ENCODE data around the gene KPNB1. TPM values are rescaled to one million over a fixed set of nuclear protein-coding genes. Genes with fewer than 3 reads are reported as not detected.

Gene KPNB1
- polyA plus RNA-seq, 3 donors, result 229 to 259 (median 254) TPM

DNA sequence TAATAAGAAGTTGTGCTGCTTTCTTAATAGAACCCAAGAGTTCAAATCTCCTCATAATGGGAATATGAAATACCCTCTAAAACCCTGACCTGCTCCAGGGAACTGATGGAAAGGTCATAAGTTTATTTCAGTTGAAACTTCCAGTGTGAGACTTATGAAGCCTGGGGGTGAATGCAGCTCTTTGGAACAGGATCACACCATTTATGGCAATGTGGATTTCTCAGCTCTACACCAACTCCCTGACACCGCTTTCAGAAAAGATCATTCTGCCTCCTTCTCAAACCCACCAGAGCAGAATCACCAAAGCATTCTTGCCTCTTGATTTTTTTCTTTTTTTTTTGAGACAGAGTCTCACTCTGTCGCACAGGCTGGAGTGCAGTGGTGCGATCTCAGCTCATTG lies 16.7 kb upstream of the KPNB1 start:
- no peak for DNase-seq

DNA sequence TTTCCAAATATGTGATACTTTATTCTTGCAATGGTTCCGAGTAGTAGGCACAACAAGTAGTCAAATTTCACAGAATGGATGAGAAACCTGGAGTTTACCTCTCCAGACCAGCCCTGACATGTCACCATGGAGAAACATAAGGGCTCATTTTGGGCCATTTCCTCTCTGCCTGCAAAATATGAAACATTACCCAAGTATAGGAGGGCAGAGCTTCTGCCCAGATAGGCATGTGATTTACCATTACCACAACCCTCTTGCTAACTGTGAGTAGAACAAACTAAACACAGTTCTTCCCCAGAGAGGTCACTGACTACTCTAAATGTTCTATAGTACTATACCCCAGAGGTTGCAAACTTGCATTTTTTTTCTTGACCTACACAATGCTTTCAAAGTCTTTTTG lies 15.7 kb upstream of the KPNB1 start:
- DNase-seq, result no peak

DNA sequence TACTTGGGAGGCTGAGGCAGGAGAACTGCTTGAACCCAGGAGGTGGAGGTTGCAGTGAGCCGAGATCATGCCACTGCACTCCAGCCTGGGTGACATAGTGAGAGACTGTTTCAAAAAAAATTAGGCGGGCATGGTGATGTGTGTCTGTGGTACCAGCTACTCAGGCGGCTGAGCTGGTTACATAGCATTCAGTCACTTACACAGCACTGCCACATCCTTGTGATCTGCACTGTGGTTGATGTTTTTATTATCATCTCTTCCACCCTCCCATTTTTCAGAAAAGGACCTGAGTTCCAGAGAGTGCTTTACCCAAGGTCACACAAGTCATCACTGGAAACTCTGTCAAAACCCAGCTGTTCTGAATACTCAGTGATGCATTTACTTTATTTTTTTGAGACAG lies 14.8 kb upstream of the KPNB1 start:
- no peak for DNase-seq

DNA sequence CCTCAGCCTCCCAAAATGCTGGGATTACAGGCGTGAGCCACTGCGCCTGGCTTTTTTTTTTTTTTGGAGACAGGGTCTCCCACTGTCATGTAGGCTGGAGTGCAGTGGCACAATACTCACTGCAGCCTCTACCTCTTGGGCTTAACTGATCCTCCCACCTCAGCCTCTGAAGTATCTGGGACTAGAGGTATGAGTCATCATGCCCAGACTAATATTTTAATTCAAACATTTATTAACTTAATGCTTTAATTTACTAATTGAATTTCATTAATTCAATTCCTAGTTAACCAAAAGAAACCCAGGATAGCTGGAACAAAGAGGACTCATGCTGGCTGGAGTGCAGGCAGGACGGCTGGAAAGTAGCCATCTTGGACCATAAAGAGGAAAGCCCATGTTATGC lies 14.0 kb upstream of the KPNB1 start:
- DNase-seq, result no peak

DNA sequence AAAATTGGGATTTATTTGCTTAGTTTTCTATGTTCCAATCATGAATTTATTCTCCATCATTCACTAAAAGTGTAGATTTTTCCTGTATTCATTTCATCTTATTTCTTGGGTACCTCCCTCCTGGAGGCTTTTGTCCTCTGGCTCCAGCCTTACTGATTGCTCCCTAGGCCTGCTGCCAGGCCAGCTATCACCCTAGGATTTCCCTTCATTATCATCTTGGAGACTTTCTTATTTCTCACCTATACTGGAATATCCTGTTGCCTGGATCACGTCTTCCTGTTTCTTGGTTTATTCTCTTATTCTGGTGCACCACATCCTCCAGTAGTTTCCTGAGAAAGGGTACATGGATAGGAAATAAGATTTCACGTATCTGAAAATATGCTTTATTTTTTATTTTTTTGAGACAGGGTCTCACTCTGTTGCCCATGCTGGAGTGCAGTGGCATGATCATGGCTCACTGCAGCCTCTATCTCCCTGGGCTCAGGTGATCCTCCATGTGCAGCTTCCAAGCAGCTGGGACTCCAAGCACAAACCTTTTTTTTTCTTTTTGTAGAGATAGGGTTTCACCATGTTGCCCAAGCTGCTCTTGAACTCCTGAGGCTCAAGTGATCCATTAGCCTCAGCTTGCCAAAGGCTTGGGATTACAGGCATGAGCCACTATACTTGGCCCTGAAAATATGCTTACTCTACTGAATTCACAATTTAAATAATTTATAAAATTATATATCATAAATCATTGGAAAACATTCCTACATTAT lies 13.3 kb upstream of the KPNB1 start:
- DNase-seq, result no peak

DNA sequence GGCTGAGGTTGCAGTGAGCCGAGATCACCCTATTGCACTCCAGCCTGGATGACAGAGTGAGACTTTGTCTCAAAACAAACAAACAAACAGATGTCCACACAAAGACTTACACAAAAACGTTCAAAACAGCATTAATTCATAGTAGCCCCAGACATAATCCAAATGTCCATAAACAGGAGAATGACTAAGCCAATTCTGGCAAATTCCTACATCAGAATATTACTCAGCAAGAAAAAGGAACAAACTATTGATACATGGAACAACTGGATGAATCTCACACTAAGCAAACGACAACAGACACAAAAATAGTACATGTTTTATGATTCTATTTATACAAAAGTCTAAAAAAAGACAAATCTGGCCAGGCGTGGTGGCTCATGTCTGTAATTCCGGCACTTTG lies 10.8 kb upstream of the KPNB1 start:
- DNase-seq, result no peak

DNA sequence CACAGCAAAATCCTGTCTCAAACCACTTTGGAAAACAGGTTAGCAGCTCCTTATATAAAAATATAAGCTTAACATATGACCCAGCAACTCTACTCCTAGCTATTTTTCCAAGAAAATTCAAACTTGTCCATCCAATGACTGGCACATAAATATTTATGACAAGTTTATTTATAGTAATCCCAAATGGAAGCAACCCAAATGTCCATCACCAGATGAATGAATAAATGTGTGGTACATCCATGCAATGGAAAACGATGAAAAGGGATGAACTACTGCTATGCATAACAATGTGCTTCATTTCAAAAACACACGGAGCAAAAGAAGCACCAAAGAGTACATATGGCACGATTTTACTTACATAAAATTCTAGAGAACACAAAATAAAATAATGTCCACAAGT lies 9.6 kb upstream of the KPNB1 start:
- no peak for DNase-seq

DNA sequence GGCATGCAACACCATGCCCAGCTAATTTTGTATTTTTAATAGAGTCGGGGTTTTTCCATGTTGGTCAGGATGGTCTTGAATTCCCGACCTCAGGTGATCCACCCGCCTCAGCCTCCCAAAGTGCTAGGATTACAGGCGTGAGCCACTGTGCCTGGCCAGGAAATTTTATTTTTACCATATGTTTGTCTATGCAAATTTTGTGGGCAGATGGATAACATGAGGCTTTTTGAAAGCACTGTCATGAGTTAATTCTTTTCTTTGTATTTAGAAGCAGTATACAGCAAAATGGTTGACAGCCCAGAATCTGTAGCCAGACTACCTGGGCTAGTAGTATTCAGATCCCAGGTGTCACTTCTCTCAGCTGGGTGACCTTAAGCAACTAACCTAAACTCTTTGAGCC lies 8.5 kb upstream of the KPNB1 start:
- DNase-seq, result no peak

DNA sequence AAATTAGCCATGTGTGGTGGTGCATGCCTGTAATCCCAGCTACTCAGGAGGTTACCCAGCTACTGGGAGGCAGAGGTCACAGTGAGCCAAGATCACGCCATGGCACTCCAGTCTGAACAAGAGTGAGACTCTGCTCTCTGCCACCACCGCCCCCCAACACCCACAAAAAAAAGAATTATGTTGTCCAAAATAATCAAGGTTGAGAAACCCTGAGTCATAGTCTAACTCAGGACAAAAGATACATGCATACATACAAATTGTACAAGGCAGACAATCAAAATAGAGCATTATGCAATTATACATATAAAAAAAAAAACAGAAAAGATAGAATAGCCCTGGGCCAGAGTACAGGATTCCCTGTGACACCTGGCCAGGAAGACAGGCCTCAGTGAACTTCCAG lies 6.6 kb upstream of the KPNB1 start:
- DNase-seq, result no peak

DNA sequence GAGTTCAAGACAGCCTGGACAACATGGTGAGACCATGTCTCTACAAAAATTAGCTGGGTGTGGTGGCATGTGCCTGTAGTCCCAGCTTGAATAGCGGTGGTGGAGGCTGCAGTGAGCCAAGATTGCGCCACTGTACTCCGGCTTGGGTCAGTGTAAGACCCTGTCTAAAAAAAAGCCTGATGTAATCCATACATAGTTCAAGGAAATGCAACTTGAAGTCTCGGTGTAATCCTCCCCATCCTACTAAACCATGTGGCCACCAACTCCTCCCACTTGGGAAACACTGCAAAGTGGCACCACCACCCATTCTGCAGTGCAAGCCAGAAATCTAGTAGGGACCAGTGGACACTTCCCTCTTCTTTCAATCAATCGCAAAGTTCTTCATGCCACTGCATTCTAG lies 5.4 kb upstream of the KPNB1 start:
- no peak for DNase-seq

DNA sequence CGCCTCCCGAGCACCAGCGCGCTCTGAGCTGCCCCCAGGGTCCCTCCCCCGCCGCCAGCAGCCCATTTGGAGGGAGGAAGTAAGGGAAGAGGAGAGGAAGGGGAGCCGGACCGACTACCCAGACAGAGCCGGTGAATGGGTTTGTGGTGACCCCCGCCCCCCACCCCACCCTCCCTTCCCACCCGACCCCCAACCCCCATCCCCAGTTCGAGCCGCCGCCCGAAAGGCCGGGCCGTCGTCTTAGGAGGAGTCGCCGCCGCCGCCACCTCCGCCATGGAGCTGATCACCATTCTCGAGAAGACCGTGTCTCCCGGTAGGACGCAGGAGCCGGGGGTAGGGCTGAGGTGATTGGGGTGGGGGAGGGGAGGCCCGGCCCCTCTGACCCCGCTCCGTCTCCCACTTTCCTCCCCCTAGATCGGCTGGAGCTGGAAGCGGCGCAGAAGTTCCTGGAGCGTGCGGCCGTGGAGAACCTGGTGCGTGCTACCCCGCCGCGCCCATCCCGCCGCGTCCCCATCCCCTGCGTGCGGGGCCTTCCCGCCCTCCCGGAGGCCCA lies 329 bp downstream of the KPNB1 start:
- peak; percentile 42 for DNase-seq

DNA sequence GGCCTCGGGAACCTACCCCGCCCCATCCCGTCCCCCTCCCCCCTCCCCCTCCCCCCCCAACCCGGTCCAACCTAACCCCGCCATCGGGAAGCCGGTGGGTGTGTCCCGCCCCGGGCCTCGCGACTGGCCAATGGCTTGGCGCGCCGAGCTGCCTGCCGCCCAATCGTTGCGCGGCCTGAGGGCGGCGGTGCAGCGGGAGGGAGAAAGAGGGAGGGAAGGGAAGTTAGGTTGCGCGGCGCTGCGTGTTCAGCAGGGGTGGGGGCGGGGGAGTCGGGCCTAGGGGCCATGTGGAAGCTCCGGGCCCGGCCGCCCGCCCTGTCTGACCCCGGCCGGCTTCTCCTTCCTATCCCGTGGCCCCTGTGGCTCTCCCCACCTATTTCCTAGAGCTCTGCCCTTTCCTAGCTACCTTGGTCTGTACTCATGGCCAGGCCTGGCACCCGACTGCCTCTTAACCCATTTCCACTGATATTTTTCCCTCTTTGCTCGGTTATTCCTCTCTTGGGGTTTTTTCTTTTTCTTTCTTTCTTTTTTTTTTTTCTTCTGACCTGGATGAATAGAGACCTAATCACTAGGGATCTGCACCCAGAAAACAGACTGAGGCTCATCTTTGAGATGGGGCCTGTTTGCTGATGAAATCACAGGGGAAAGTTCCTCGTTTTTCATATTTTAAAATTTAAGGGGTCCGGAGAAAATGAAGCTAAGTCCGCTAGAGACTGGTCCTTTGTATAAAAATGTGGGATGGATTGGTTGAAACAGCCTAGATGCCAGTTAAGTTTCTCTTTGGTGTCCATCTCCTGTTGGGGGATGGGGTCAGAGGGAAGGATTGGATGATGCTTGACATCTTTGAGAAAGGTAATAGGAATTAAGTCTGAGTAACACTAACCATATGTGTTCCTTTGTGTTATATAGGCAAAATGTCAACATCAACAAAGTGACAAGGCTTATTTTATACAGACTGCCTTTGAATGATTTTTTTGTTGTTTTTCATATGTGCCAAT lies 1.1 kb downstream of the KPNB1 start:
- DNase-seq, result peak; percentile 93

DNA sequence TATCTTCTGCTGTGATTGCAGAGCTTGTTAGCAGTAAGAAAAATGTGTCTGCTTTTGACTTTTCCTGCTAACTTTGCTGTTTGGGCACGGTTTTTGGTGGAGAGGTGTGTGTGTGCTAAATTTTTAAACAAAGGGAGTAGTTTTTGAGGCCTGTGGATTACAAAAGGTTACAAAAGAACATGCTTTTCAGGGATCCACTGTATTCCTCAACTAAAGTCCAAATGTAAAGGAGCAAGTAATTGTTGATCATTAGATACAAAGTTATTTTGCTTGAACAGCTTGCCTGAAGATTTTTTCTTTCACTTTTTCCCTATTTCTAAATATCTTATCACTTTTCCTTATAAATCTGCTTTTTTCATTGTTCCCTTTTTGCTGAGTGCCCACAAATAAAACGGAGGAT lies 2.0 kb downstream of the KPNB1 start:
- no peak for DNase-seq

DNA sequence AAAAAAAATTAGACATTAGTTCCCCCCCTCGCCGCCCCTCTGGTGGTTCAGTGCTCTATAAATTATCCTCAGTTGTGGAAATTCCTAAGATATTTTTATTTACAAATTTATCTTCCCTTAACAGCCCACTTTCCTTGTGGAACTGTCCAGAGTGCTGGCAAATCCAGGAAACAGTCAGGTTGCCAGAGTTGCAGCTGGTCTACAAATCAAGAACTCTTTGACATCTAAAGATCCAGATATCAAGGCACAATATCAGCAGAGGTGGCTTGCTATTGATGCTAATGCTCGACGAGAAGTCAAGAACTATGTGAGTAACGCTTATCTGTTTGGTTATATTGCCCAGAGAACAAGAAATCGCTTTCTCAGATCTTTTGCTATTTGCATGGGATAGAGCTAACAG lies 2.9 kb downstream of the KPNB1 start:
- no peak for DNase-seq

DNA sequence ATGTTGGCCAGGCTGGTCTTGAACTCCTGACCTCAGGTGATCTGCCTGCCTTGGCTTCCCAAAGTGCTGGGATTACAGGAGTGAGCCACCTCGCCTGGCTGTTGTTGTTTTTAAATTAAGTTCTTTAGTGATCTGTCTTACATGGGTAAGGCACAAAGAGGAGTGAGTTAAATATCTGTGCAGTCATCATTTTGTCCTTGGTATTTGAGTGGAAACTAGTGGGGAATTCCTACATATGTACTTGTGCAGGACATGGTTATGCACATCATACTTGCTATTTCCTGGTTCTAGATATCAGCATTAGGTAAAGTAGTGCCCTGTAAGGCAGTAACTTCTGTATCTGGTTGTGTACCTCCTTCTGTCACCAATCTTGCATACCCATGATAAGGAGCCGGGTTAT lies 3.7 kb downstream of the KPNB1 start:
- no peak for DNase-seq

DNA sequence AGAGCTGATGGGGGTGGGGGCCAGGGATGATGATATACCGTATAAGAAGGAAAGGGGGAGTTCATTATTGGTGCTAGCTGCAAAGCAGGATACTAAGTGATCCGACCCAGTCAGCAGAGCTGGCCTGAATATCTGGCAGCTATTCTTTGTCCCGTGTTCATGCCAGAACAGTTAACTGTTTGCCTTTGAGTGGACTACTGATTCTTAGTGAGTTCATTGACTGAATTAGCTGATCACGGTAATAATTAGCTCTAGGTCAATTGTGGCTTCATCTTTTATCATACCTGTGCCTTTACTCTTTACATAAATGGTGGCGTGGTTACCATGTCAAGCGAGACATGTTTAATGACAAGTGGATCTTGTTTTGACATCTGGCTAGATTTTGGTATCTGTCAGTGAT lies 5.3 kb downstream of the KPNB1 start:
- no peak for DNase-seq

DNA sequence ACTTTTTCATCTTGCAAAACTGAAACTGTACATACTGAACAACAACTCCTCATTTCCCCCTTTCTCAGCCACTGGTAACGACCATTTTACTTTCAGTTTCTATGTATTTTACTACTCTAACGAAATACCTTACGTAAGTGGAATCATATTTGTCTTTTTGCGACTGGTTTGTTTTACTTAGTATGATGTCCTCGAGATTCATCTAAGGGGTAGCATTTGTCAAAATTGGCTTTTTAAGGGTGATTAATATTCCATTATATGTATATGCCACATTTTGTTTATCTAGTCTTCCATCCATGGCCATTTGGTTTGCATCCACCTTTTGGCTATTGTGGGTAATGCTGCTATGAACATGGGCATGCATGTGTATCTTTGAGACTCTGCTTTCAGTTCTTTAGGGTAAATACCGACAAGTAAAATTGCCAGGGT lies 10.4 kb downstream of the KPNB1 start:
- no peak for DNase-seq

DNA sequence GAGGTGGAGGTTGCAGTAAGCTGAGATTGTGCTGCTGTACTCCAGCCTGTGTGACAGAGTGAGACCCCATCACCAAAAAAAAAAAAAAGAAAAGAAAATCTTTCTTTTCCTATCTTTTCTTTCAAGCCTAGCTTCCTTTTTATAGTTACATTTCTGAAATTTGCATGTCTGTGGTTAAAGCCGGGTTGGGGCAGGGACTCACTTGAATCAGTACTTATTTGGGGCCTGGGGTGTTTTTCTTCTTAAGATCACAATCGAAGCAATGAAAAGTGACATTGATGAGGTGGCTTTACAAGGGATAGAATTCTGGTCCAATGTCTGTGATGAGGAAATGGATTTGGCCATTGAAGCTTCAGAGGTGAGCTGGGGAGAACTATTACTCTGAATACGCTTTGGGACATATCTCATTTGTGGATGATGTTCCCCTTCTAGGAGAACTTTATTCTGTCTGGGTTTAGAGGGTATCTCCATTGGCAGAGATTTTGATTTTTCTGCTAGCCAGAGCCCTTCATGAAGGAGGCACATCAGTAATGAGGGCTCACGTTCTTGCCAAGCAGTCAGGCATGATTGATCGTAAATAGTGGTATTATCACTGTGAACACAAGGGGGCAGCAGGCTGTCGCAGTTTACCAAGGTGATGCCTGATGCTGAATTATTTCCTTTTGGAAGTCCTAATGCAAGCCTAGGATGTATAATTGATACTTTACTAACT lies 14.3 kb downstream of the KPNB1 start:
- peak; percentile 71 for DNase-seq

DNA sequence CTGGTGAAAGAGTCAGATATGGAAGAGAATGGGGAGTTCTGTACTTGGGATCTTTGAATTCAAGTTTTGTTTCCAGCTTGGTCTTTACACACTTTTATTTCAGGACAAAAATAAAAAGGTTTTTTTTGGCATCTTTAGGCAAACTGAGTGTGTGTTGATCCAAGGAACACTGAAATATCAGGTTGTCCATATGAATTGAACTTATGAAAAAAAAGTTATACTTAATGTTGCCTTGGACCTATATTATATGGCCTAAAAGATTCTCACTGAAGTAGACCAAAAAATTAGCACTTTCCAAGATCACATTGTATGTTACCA lies 14.9 kb downstream of the KPNB1 start:
- DNase-seq, result no peak

DNA sequence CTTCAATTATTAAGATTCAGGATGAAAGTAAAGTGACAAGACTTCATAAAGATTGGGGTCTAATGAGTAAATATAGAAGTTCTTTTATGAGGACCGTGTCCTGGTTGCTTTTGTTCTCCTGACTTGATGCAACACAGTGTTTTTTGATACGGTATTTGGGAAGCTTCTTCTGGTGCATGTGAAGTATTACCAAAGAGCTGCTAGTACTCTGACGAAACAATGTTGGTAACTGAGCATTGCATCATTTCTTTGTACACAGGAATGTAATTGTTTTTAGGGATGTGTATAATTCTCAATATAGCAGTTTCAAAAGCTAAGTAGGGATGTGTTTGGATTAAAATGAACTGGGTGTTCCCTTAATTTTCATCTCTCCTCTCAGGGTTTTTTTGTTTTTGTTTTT lies 15.9 kb downstream of the KPNB1 start:
- DNase-seq, result no peak

DNA sequence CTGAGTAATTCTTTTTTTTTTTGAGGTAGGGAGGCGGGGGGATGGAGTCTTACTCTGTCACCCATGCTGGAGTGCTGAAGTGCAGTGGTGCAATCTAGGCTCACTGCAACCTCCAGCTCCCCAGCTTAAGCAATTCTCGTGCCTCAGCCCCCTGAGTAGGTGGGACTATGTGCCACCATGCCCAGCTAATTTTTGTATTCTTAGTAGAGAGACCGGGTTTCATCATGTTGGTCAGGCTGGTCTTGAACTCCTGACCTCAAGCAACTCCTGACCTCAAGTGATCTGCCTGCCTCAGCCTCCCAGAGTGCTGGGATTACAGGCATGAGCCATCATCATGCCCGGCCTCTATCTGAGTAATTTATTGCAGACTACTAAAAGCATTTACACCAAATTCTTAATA lies 19.4 kb downstream of the KPNB1 start:
- no peak for DNase-seq

DNA sequence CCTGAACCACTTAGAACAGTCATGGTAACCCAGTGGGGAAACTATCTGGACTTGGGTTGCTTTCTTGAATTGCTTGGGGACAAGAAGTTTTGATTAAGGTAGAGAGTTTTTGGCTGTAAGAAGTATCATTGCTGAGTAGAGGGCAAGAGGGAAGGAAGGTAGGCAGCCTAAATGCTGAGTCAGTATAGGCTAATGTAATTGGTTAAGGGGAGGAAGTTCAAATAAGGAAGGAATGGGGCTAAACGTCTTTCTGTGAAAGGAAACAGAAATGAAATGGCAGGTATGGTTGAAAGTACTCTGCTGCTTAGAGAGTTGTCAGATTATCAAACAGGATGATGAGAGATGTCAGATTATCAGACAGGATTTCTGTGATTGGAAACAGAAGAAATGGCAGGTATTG lies 20.3 kb downstream of the KPNB1 start:
- DNase-seq, result no peak
